ENCODE results near the gene RNASE9. TPM values are rescaled to one million over a fixed set of nuclear protein-coding genes. Genes with fewer than 3 reads are reported as not detected.

RNASE9 gene
- total and polyA plus RNA-seq, 9 of the 15 experiments (the other 6 are each of a cell fraction or from before 2014, with no cell fraction given) = not detected

DNA sequence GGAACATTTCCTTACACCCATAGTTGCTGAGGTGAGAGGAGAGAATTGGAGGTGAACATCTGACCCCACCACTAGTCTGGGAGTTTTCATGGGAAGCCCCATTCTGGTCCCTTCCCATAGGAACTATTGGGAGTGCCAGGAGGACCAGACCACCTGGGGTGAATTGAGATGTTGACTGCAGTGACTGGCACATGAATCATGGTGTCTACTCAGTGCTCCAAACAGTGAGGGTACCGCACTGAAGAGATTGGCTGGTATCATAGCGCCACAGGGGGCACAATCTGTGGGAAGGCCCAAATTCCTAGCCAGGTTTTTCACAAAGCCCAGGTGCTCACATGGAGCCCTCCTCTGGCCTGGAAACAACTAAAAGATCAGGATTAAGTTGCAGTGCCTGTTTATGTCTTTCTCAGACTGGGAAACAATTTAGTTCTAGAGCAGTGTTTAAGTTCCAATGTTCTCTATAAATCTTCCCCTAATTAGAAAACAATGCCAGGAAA, 3.7 kb upstream of the RNASE9 start:
- Histone ChIP-seq H3K27me3 (ENCODE audit: control insufficient read depth in 2 of 2, insufficient read depth in 2 of 2, low read length in 2 of 2) (no peaks in the 10 kb centered on the region), H3K9me3 (replicated peaks; ENCODE audit: control insufficient read depth, insufficient read depth, low read depth, low read length) (no peaks in the 10 kb centered on the region), H3K9me1 (ENCODE audit: control insufficient read depth, insufficient read depth, low read length) (no peaks in the 10 kb centered on the region), H2AFZ (ENCODE audit: low read depth, low read length) (no peak overlapping the region), H3K36me3 (ENCODE audit: control insufficient read depth, insufficient read depth, low read length) (no peaks in the 10 kb centered on the region), H3K4me3 (no peak overlapping the region), H3K79me2 (ENCODE audit: control insufficient read depth, insufficient read depth, low read length) (no peaks in the 10 kb centered on the region), H3K9ac (ENCODE audit: insufficient read depth in 1 of 2, low read depth in 2 of 2, low read length in 2 of 2) (no peak overlapping the region), H3K4me1 (replicated peaks in 1 of 2; ENCODE audit: control insufficient read depth in 2 of 2, insufficient read depth in 2 of 2, low read length in 2 of 2) (peaks cover 0 to 12% of the 10 kb centered on the region in 2 experiments; a peak in 1 of 5 replicates), H3K27ac (ENCODE audit: extremely low read depth, low read depth, low read length) (no peak overlapping the region), H4K20me1 (replicated peaks; ENCODE audit: control insufficient read depth, insufficient read depth, low read length) (no peaks in the 10 kb centered on the region), H3K4me2 (ENCODE audit: insufficient read depth, low read length) (no peak overlapping the region)
- intact Hi-C loops (cut with micrococcal nuclease) (no loop called here), in situ Hi-C loops (cut with MboI) (no loop called here)
- POLR2A ChIA-PET = no interaction called here
- CTCF ChIA-PET (ENCODE audit: low intra/inter-chr PET ratio) = no interaction called here
- DNase-seq (ENCODE audit: extremely low read depth in 1 of 4, low spot score in 3 of 4) = no peak
- WGBS (ENCODE audit: insufficient coverage, low coverage, missing lambda C conversion rate) = 83% methylated on average over 2 of the region's 2 CpGs
- FAIRE-seq = no peak
- BruUV-seq (replicated peaks) = no TSS peak
- ATAC-seq = no peak
- TF ChIP-seq SRSF3 (IDR thresholded peaks at IDR 0.05; ENCODE audit: insufficient read depth, low read length) (no peak), CCAR2 (IDR thresholded peaks at IDR 0.05; ENCODE audit: low read depth, low read length) (no peak), NFIX (CRISPR knock-in tag; IDR thresholded peaks at IDR 0.05; ENCODE audit: low read depth) (no peak), BACH1 (tag; IDR thresholded peaks at IDR 0.05) (no peak), CHD4 (IDR thresholded peaks at IDR 0.05; ENCODE audit: insufficient read depth, insufficient replicate concordance, low read depth, low read length, poor library complexity, severe bottlenecking) (no peak), ZNF347 (CRISPR knock-in tag; IDR thresholded peaks at IDR 0.05; ENCODE audit: low read depth) (no peak)
- TF ChIP-seq, protein P1, sequence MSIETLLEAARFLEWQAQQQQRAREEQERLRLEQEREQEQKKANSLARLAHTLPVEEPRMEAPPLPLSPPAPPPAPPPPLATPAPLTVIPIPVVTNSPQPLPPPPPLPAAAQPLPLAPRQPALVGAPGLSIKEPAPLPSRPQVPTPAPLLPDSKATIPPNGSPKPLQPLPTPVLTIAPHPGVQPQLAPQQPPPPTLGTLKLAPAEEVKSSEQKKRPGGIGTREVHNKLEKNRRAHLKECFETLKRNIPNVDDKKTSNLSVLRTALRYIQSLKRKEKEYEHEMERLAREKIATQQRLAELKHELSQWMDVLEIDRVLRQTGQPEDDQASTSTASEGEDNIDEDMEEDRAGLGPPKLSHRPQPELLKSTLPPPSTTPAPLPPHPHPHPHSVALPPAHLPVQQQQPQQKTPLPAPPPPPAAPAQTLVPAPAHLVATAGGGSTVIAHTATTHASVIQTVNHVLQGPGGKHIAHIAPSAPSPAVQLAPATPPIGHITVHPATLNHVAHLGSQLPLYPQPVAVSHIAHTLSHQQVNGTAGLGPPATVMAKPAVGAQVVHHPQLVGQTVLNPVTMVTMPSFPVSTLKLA (conservative IDR thresholded peaks at IDR 0.05) = no peak
- TF ChIP-seq, protein P2, sequence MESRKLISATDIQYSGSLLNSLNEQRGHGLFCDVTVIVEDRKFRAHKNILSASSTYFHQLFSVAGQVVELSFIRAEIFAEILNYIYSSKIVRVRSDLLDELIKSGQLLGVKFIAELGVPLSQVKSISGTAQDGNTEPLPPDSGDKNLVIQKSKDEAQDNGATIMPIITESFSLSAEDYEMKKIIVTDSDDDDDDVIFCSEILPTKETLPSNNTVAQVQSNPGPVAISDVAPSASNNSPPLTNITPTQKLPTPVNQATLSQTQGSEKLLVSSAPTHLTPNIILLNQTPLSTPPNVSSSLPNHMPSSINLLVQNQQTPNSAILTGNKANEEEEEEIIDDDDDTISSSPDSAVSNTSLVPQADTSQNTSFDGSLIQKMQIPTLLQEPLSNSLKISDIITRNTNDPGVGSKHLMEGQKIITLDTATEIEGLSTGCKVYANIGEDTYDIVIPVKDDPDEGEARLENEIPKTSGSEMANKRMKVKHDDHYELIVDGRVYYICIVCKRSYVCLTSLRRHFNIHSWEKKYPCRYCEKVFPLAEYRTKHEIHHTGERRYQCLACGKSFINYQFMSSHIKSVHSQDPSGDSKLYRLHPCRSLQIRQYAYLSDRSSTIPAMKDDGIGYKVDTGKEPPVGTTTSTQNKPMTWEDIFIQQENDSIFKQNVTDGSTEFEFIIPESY (CRISPR knock-in tag; IDR thresholded peaks at IDR 0.05) = no peak
- TF ChIP-seq, protein P3, sequence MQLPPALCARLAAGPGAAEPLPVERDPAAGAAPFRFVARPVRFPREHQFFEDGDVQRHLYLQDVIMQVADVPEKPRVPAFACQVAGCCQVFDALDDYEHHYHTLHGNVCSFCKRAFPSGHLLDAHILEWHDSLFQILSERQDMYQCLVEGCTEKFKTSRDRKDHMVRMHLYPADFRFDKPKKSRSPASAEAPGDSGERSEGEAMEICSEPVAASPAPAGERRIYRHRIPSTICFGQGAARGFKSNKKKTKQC (CRISPR knock-in tag; IDR thresholded peaks at IDR 0.05) = no peak
- TF ChIP-seq, protein P4, sequence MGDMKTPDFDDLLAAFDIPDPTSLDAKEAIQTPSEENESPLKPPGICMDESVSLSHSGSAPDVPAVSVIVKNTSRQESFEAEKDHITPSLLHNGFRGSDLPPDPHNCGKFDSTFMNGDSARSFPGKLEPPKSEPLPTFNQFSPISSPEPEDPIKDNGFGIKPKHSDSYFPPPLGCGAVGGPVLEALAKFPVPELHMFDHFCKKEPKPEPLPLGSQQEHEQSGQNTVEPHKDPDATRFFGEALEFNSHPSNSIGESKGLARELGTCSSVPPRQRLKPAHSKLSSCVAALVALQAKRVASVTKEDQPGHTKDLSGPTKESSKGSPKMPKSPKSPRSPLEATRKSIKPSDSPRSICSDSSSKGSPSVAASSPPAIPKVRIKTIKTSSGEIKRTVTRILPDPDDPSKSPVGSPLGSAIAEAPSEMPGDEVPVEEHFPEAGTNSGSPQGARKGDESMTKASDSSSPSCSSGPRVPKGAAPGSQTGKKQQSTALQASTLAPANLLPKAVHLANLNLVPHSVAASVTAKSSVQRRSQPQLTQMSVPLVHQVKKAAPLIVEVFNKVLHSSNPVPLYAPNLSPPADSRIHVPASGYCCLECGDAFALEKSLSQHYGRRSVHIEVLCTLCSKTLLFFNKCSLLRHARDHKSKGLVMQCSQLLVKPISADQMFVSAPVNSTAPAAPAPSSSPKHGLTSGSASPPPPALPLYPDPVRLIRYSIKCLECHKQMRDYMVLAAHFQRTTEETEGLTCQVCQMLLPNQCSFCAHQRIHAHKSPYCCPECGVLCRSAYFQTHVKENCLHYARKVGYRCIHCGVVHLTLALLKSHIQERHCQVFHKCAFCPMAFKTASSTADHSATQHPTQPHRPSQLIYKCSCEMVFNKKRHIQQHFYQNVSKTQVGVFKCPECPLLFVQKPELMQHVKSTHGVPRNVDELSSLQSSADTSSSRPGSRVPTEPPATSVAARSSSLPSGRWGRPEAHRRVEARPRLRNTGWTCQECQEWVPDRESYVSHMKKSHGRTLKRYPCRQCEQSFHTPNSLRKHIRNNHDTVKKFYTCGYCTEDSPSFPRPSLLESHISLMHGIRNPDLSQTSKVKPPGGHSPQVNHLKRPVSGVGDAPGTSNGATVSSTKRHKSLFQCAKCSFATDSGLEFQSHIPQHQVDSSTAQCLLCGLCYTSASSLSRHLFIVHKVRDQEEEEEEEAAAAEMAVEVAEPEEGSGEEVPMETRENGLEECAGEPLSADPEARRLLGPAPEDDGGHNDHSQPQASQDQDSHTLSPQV (IDR thresholded peaks at IDR 0.05) = no peak
